ENCODE data around the gene APOBEC3G.

APOBEC3G gene

DNA sequence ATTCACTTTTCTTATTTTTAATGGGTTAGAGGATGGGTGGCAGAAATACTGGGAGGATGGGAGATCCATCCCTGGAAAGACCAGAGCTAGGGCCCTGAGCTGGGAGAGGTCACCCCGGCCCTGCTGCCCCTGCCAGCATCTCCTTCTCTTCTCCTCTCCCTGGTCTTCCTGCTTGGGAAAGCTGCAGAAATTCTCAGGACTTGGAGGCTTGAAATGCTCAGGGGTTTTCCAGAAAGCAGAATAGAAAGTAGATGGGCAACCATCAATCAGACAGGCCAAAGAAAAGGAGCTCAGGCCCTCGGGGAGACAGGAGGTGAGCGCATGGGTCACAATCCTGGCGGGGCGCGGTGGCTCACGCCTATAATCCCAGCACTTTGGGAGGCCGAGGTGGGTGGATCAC, 21.5 kb downstream of the APOBEC3G start:
- TF ChIP-seq ZNF384 (IDR thresholded peaks at IDR 0.05) (no peak), ELF4 (IDR thresholded peaks at IDR 0.05) (no peak), CTBP1 (IDR thresholded peaks at IDR 0.05; ENCODE audit: borderline replicate concordance) (no peak), FOXK2 (IDR thresholded peaks at IDR 0.05) (no peak), BHLHE40 (IDR thresholded peaks at IDR 0.05; ENCODE audit: borderline replicate concordance) (no peak), LEF1 (IDR thresholded peaks at IDR 0.05; ENCODE audit: borderline replicate concordance) (no peak), SP1 (IDR thresholded peaks at IDR 0.05) (no peak), L3MBTL2 (conservative IDR thresholded peaks at IDR 0.05) (no peak)
- TF ChIP-seq, protein P1, sequence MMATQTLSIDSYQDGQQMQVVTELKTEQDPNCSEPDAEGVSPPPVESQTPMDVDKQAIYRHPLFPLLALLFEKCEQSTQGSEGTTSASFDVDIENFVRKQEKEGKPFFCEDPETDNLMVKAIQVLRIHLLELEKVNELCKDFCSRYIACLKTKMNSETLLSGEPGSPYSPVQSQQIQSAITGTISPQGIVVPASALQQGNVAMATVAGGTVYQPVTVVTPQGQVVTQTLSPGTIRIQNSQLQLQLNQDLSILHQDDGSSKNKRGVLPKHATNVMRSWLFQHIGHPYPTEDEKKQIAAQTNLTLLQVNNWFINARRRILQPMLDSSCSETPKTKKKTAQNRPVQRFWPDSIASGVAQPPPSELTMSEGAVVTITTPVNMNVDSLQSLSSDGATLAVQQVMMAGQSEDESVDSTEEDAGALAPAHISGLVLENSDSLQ (IDR thresholded peaks at IDR 0.05) = no peak
- no peak for DNase-seq (ENCODE audit: extremely low spot score)
- ChIA-PET CTCF (interaction anchor here (1.1 kb wide), 1 partner anchor 23 kb away, joined by 5 read pairs; no protein-coding TSS in a partner anchor), POLR2A (interaction anchor here (1.5 kb wide), 1 partner anchor 12 kb away, joined by 3 read pairs; no protein-coding TSS in a partner anchor)

DNA sequence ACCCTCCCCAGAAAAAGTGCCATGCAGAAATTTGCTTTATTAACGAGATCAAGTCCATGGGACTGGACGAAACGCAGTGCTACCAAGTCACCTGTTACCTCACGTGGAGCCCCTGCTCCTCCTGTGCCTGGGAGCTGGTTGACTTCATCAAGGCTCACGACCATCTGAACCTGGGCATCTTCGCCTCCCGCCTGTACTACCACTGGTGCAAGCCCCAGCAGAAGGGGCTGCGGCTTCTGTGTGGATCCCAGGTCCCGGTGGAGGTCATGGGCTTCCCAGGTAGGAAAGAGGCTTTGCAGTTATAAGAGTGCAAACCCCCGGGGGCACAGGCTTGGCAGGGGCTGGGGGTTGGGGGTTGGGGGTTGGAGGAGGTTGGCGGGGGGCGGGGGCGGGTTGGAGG, 24.2 kb downstream of the APOBEC3G start:
- CTCF ChIA-PET = no interaction called here
- POLR2A ChIA-PET = no interaction called here
- TF ChIP-seq L3MBTL2 (conservative IDR thresholded peaks at IDR 0.05) (no peak), HDGF (IDR thresholded peaks at IDR 0.05; ENCODE audit: borderline replicate concordance) (no peak), SP1 (IDR thresholded peaks at IDR 0.05) (no peak), SUZ12 (IDR thresholded peaks at IDR 0.05) (no peak), FOXA1 (IDR thresholded peaks at IDR 0.05) (no peak), FOXK2 (IDR thresholded peaks at IDR 0.05) (no peak), CTBP1 (IDR thresholded peaks at IDR 0.05; ENCODE audit: borderline replicate concordance) (no peak), LEF1 (IDR thresholded peaks at IDR 0.05; ENCODE audit: borderline replicate concordance) (no peak), TARDBP (IDR thresholded peaks at IDR 0.05) (no peak), NFRKB (IDR thresholded peaks at IDR 0.05) (no peak), ELF4 (IDR thresholded peaks at IDR 0.05) (no peak), ZNF384 (IDR thresholded peaks at IDR 0.05) (no peak), FOXM1 (IDR thresholded peaks at IDR 0.05; ENCODE audit: borderline replicate concordance) (no peak), BHLHE40 (IDR thresholded peaks at IDR 0.05; ENCODE audit: borderline replicate concordance) (no peak), ARNT (IDR thresholded peaks at IDR 0.05) (no peak)
- TF ChIP-seq, protein P1 (IDR thresholded peaks at IDR 0.05) = no peak
- peak; percentile 6 for DNase-seq (ENCODE audit: extremely low spot score)

DNA sequence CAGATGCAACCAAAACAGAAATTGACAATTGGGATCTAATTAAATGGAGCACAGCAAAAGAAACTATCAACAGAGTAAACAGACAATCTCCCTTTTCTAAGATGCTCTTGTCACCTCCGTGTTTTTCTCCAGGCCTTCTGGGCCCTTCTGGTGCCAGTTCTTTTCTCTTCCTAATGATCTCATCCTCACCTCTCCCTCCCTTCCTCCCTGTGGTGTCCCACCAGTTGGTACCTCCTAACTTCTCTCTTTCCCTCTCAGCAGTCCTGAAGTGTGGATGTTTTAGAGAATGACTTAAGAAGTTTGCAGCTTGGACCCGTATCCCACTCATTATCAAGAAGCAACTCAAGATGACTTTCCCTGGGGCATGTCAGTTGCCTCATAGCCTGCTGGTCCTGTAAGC, 26.4 kb downstream of the APOBEC3G start:
- ChIA-PET POLR2A (interaction anchor here (1.2 kb wide), 1 partner anchor 14 kb away, joined by 3 read pairs; no protein-coding TSS in a partner anchor), CTCF (no interaction called here)
- DNase-seq (ENCODE audit: extremely low spot score) = no peak
- TF ChIP-seq HDGF (IDR thresholded peaks at IDR 0.05; ENCODE audit: borderline replicate concordance) = no peak
- TF ChIP-seq FOXA1 (IDR thresholded peaks at IDR 0.05) = no peak
- no peak for TF ChIP-seq L3MBTL2 (conservative IDR thresholded peaks at IDR 0.05)
- no peak for TF ChIP-seq BHLHE40 (IDR thresholded peaks at IDR 0.05; ENCODE audit: borderline replicate concordance)
- no peak for TF ChIP-seq SUZ12 (IDR thresholded peaks at IDR 0.05)
- no peak for TF ChIP-seq NFRKB (IDR thresholded peaks at IDR 0.05)
- no peak for TF ChIP-seq ELF4 (IDR thresholded peaks at IDR 0.05)
- TF ChIP-seq SP1 (IDR thresholded peaks at IDR 0.05) = no peak
- TF ChIP-seq, protein P1 (IDR thresholded peaks at IDR 0.05) = no peak
- no peak for TF ChIP-seq FOXK2 (IDR thresholded peaks at IDR 0.05)
- TF ChIP-seq FOXM1 (IDR thresholded peaks at IDR 0.05; ENCODE audit: borderline replicate concordance) = no peak
- no peak for TF ChIP-seq CTBP1 (IDR thresholded peaks at IDR 0.05; ENCODE audit: borderline replicate concordance)
- no peak for TF ChIP-seq TARDBP (IDR thresholded peaks at IDR 0.05)
- TF ChIP-seq ARNT (IDR thresholded peaks at IDR 0.05) = no peak
- TF ChIP-seq LEF1 (IDR thresholded peaks at IDR 0.05; ENCODE audit: borderline replicate concordance) = no peak
- no peak for TF ChIP-seq ZNF384 (IDR thresholded peaks at IDR 0.05)

DNA sequence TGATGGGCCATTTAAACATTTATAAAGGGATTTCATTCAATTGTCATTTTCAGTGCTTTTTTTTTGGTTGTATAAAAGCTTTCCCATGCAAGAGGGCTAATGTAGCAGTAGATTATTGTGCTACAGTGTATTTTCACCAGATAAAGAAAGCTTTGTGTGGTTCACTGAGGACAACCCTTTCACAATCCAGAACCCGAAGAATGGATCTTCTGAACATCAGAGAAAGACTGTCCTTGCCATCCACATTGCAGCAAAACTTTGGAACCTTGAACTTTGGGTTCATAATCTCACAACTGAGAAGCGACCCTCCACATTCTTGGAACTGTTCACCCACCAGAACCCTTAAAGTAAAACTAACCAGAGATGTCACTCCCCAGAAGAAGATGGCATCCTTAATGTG, 29.3 kb downstream of the APOBEC3G start:
- no peak for DNase-seq (ENCODE audit: extremely low spot score)
- POLR2A ChIA-PET = no interaction called here
- CTCF ChIA-PET = no interaction called here
- TF ChIP-seq TARDBP (IDR thresholded peaks at IDR 0.05) (no peak), ARNT (IDR thresholded peaks at IDR 0.05) (no peak), FOXM1 (IDR thresholded peaks at IDR 0.05; ENCODE audit: borderline replicate concordance) (no peak), NFRKB (IDR thresholded peaks at IDR 0.05) (no peak), FOXK2 (IDR thresholded peaks at IDR 0.05) (no peak), LEF1 (IDR thresholded peaks at IDR 0.05; ENCODE audit: borderline replicate concordance) (no peak), CTBP1 (IDR thresholded peaks at IDR 0.05; ENCODE audit: borderline replicate concordance) (no peak), FOXA1 (IDR thresholded peaks at IDR 0.05) (no peak), BHLHE40 (IDR thresholded peaks at IDR 0.05; ENCODE audit: borderline replicate concordance) (no peak)
- TF ChIP-seq, protein P1 (IDR thresholded peaks at IDR 0.05) = no peak

DNA sequence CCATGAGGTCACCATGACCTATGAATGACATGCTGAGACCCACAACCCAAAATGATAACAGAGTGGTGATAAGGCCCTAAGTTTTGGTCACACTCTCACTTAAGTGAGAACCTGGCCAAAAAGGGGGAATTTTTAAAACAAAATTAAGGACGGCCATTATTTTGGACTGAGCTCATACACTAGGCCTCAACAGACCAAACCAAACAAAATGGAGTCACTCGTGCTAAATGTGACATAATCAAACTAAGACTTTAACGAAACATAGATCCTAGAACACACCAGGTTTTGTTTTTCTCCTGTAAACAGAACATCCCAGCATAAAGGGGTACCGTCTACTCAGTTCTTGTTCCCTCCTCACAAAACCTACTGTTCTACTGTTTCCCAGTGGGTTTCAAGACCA, 31.4 kb downstream of the APOBEC3G start:
- TF ChIP-seq NFRKB (IDR thresholded peaks at IDR 0.05) (no peak), L3MBTL2 (conservative IDR thresholded peaks at IDR 0.05) (no peak), HDGF (IDR thresholded peaks at IDR 0.05; ENCODE audit: borderline replicate concordance) (no peak), ZNF384 (IDR thresholded peaks at IDR 0.05) (no peak), FOXM1 (IDR thresholded peaks at IDR 0.05; ENCODE audit: borderline replicate concordance) (no peak), FOXA1 (IDR thresholded peaks at IDR 0.05) (no peak), TARDBP (IDR thresholded peaks at IDR 0.05) (no peak), LEF1 (IDR thresholded peaks at IDR 0.05; ENCODE audit: borderline replicate concordance) (no peak), FOXK2 (IDR thresholded peaks at IDR 0.05) (no peak), ELF4 (IDR thresholded peaks at IDR 0.05) (no peak), ARNT (IDR thresholded peaks at IDR 0.05) (no peak), BHLHE40 (IDR thresholded peaks at IDR 0.05; ENCODE audit: borderline replicate concordance) (no peak), SUZ12 (IDR thresholded peaks at IDR 0.05) (no peak), CTBP1 (IDR thresholded peaks at IDR 0.05; ENCODE audit: borderline replicate concordance) (no peak), SP1 (IDR thresholded peaks at IDR 0.05) (no peak)
- TF ChIP-seq, protein P1 (IDR thresholded peaks at IDR 0.05) = no peak
- ChIA-PET CTCF (interaction anchor here (0.6 kb wide), 1 partner anchor 17 kb away, joined by 3 read pairs; no protein-coding TSS in a partner anchor), POLR2A (no interaction called here)
- no peak for DNase-seq (ENCODE audit: extremely low spot score)

All from HEK293T (cell line).